AG04449 (cell line): Measurements from ENCODE around the gene PIAS1.
"Not testable (repeated sequence)": the region's sequence is repeated elsewhere in the genome, so short reads cannot be mapped to it uniquely, and the experiment has no call there.

Experiments used
- CTCF ChIA-PET: fragments of 350-600 bp; formaldehyde crosslinking; extraction: SDS; loops from one replicate; lab custom pipeline; 2021; ENCODE audit warnings: antibody characterized with exemption; lab: Yijun Ruan, JAX
- POLR2A ChIA-PET: fragments of 400-600, 350-600 bp; formaldehyde crosslinking; extraction: SDS; loops from one replicate; lab custom pipeline; 2020; ENCODE audit warnings: antibody characterized with exemption, inconsistent platforms; lab: Yijun Ruan, JAX
- DNase-seq: peaks from one replicate; pipeline ENCODE4 v3.0.0-alpha.2; 2010; ENCODE audit warnings: low read depth, low spot score
- H3K4me3 ChIP-seq: 2 replicates; pipeline ENCODE4 v1.5.1; 2011; ENCODE audit warnings: low read depth, mild to moderate bottlenecking, control low read depth, low read length
- CTCF ChIP-seq: IDR thresholded peaks from one replicate; pipeline ENCODE4 v1.5.1; 2011; ENCODE audit warnings: mild to moderate bottlenecking, moderate library complexity, low read length, control low read depth, inconsistent platforms; ENCODE audit not compliant: insufficient read depth; ENCODE audit errors: missing control alignments

The PIAS1 gene

DNA sequence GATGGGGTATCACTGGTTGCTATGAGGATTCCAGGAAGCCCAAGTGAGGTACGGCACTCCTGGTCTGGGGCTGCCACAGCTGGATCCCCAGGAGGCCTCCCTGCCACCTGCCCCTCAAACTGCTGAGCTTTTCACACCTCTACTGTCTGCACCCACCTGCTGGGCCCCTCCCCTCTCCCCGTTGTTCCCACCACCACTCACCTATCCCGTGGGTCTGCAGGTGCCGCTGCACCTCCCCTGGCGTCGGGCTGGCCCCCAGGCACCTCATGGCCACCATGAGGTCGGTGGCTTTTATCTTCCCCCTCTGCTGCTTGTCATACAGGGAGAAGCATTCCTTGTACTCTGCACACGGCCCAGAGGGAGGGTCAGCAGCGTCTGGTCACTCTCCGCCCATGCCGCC is 145.2 kb downstream of the PIAS1 start:
- POLR2A ChIA-PET, result no interaction called here
- CTCF ChIA-PET, result interaction anchor here (1.3 to 1.8 kb wide), 3 partner anchors 11 to 336 kb away, joined by 4 to 5 read pairs (median 5); no protein-coding TSS in a partner anchor
- H3K4me3 ChIP-seq, result no peak overlapping the region
- no peak for DNase-seq
- TF ChIP-seq CTCF, result no peak

GRCh38 chr15:68200016-68200861 is 146.1 kb downstream of the PIAS1 start:
- ChIA-PET CTCF (interaction anchor here (1.3 to 2.6 kb wide), 3 partner anchors 10 to 337 kb away, joined by 3 to 19 read pairs (median 5); no protein-coding TSS in a partner anchor), POLR2A (no interaction called here)
- no peak for TF ChIP-seq CTCF
- no peak overlapping the region for H3K4me3 ChIP-seq
- DNase-seq, result no peak

DNA sequence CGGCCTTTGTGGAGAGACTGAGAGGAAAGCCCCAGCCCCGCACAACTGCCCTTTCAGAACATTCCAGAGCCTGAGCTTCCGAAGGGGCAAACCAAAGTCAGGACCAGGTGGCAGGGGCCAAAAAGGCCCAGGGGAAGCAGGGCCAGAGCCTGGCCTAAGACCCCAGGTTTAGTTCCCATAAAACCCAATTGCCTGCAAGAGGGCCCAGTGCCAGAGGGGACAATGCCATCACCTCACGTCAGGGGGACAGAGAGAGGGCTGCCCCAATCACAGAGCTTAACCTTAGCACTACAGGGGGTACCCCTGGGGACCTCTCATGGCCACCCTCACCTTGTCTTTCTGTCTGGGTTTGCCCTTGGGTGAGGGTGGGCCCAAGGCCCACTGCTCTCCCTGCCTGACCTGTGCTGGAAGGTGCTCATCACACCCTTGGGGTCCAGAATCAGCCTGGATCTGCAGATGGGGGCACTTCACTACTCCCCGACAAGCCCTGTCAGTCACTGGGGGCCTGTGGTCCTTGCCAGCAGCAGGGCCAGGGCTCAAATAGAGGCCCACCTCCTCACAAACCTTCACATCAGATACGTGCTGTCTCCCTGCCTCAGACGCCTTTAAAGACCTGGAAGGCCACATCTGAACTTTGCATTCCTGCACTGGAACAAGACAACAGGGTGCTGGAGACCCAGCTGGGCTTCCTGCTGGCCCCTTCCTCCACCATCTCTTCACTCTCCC is 147.2 kb downstream of the PIAS1 start:
- no peak for DNase-seq
- no peak overlapping the region for H3K4me3 ChIP-seq
- no peak for TF ChIP-seq CTCF
- POLR2A ChIA-PET, result interaction anchor here (0.7 kb wide), 1 partner anchor 482 kb away, joined by 3 read pairs; no protein-coding TSS in a partner anchor
- CTCF ChIA-PET, result interaction anchor here (1.3 to 2.6 kb wide), 2 partner anchors 9 to 11 kb away, joined by 3 to 19 read pairs; no protein-coding TSS in a partner anchor

GRCh38 chr15:68201879-68202261 is 147.8 kb downstream of the PIAS1 start:
- no peak overlapping the region for H3K4me3 ChIP-seq
- no peak for TF ChIP-seq CTCF
- DNase-seq, result no peak
- ChIA-PET CTCF (interaction anchor here (2.6 kb wide), 1 partner anchor 9 kb away, joined by 19 read pairs; no protein-coding TSS in a partner anchor), POLR2A (interaction anchor here (0.7 kb wide), 1 partner anchor 483 kb away, joined by 3 read pairs; no protein-coding TSS in a partner anchor)

DNA sequence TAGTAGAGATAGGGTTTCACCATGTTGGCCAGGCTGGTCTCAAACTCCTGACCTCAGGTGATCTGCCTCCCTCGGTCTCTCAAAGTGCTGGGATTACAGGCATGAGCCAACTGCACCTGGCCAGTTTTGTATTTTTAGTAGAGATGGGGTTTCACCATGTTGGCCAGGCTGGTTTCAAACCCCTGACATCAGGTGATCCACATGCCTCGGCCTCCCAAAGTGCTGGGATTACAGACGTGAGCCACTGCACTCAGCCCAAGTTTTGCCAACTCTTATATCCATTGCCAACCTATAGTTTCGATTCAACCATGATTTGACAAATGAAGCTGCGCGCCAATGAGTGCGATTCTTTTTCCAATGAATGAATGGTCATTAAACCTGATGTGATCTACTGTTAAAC is 148.9 kb downstream of the PIAS1 start:
- POLR2A ChIA-PET, CTCF ChIA-PET, H3K4me3 ChIP-seq, DNase-seq: not testable (repeated sequence)

DNA sequence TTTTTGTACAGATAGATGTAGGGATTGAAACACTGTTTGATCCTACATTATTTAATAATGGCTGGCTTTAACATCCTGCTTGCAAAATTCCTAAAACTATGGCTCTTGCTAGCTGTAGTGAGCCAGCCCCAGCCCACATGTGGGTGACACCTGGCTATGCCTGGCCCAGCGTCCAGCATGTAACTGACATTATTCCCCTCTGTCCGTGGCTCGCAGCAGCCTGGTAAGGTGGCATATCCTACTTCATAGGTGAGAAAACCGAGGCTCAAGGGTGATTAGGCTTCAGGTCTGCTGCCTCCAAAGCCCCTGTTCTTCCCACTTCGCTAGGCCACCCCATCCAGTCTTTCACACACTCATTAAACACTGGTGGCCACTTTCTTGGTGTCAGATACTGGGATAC is 149.4 kb downstream of the PIAS1 start:
- no peak overlapping the region for H3K4me3 ChIP-seq
- POLR2A ChIA-PET, result no interaction called here

More for the DNA sequence above, 149.4 kb downstream of the PIAS1 start:
- TF ChIP-seq CTCF, result no peak
- CTCF ChIA-PET, result no interaction called here
- no peak for DNase-seq
